ENCODE data around the gene CLTA.

- TF ChIP-seq CTCF (IDR thresholded peaks at IDR 0.05; ENCODE audit: low read depth, low read length): no peak
- TF ChIP-seq EZH2phosphoT487 (IDR thresholded peaks at IDR 0.05; ENCODE audit: low read depth): no peak
Observed at GRCh38 chr9:36144309-36145232, 46.1 kb upstream of the CLTA start.
